HS-27A (cell line): ENCODE measurements around the gene CLASP1.

Experiments used
- DNase-seq: peaks from one replicate; pipeline ENCODE4 v3.0.0-alpha.2; 2012; ENCODE audit warnings: low read depth, missing footprints

Gene CLASP1

DNA sequence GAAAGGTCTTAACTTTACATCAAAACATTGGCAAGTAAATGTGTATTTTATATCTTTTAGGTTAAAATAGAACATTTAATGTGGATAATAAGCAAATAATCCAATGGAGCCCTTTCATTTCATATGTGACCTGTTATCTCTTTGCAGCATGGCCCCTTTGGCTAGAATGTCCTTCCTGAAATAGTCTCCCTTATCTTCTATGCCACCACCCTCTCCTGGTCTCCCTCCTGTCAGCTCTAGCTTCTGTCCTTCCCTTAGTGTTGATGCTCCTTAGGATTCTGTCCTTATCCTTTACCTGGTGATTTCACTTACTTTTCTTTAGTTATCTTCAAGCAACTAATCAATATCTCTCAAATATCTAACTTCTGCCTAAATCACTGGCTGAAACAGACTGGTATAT lies 277.2 kb downstream of the CLASP1 start:
- DNase-seq = no peak

GRCh38 chr2:121368836-121369235 lies 280.4 kb downstream of the CLASP1 start:
- DNase-seq = no peak

GRCh38 chr2:121368155-121368554 lies 281.1 kb downstream of the CLASP1 start:
- DNase-seq = no peak

DNA sequence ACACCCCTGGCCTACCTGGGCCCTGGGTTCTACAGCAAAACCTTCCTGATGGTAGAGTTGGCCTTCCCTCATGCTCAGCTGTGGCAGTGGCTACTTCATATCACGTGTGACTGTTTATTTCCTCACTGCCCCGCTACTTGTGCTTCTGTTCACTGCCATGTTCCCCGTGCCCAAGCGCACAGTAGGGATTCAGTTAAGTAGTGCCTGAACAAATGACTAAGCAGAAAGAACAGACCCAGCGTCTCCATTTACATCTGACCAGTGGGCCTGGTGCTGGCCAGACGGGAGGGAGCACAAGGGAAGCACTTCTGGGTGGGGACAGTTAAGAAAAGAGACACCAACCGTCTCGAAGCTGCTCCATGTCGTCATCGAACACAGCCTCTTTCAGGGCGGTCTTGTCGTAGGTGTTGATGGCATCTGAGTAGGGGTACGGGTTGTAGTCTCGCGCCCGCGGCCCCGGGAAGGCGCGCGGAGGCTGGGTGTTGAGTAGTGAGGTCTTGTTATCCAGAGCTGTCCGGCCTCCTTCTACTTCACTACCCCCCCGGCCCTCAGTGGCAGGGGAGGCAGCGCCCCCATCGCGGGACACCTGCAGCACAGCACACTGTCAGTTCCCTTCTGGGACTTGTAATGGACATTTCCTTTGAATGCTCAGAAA lies 281.9 kb downstream of the CLASP1 start:
- DNase-seq = no peak

GRCh38 chr2:121366040-121366439 lies 283.2 kb downstream of the CLASP1 start:
- DNase-seq = no peak

DNA sequence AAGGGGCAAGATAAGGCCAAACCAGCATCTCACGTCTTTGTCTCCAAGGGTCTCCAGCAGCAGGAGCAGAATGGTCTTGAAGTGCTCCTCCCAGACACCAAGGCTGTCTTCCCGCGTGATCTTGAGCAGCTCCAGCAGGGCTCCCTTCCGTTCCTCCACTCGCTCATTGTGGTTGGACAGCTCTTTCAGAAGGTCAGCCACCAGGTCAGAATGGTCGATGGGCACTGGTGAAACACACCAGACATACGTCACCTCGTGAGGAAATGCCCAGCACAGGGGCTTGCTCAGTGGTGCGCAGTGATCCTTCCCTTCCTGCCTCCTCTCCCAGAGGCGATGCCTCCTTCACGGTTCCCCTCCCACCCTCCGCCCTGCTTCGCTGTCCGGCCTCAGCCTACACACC lies 284.2 kb downstream of the CLASP1 start:
- DNase-seq = no peak

GRCh38 chr2:121363632-121364420 lies 285.4 kb downstream of the CLASP1 start:
- peak; percentile 56 for DNase-seq

DNA sequence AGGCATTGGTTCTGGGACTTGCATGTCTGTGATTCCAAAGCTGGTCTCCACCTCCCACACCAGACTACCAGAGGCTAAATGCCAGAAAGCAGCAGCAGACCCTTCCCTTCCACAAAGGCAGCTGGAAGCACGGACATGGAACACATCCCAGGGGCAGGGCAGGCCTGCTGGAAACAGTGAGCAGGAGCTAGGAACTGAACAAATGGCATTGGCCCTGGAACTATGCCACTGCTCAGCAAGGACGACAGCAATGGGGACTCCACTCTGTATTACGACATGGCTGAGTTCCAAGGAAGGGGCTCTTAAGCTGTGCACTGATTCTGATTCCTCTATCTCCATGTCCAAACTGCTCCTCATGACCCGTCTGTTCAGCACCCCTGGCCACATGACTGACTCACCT lies 286.5 kb downstream of the CLASP1 start:
- no peak for DNase-seq

DNA sequence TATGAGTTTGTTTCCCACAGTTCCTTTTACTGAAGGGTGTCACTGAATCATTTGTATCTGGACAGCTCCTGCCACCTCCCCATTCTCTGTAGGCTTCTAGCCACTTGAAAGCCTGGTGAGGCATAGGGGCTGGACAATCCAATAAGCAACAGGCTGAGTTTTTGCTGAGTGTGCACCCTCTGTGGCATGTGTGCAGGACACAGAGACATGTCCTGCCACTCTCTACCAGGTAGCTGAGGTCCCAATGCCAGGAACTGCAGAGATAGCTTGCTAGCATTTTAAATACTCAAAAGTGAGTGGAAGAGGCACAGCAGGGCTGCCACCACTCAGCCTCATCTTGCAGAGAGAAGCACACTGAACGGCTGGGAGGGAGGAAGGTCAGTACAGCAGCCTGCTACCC lies 287.0 kb downstream of the CLASP1 start:
- no peak for DNase-seq

- DNase-seq = peak; percentile 88
Observed at GRCh38 chr2:121360566-121361300, 288.5 kb downstream of the CLASP1 start.

GRCh38 chr2:121359716-121360565 lies 289.3 kb downstream of the CLASP1 start:
- no peak for DNase-seq

DNA sequence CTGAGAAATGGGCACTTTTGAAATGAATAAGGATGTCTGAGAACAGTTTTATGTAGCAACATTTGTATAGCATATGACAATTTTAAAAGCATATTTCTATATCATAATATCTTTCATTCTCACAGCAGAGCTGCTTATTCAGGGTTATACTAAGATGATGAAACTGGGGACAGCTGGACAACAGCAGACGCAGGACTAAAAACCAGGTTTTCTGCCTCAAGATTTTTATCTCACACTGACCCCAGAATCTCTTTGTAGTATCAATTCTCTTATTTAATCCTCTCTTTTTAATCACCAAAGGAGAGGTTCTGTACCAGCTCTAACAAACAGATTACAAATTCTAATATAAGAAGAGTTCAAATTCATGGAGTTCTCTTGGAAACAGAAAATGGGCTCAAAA lies 290.1 kb downstream of the CLASP1 start:
- DNase-seq = no peak

GRCh38 chr2:121358291-121358690 lies 291.0 kb downstream of the CLASP1 start:
- no peak for DNase-seq

DNA sequence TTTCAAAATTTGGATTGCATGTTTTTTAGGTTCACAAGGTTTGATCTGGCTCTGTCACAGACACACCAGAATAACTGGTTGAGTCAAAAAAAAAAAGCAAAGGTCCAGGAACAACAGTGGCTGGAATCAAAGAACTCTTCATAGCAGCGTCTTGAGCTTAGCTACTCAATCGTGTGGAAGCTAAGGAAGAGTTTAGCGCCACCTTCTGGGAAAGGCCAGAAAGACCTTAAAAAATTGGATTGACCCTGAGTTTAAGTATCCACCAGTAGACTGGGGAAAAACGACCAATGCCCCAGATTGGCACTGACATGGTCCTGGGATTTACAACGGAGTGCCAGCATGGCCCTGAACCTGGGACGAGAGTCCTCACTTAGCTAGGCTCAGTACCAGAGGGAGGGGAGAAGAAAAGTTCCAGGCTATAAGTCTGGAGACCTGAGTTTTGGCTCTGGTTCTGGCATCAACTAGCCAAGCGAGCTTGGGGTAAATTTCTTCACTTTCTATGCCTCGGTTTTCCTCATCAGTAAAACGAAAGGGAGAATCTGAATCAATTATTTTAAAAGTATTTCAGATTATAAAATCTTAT lies 293.1 kb downstream of the CLASP1 start:
- peak; percentile 48 for DNase-seq

- DNase-seq = no peak
Observed at GRCh38 chr2:121355488-121355887, 293.8 kb downstream of the CLASP1 start.

GRCh38 chr2:121351521-121352318 lies 297.5 kb downstream of the CLASP1 start:
- no peak for DNase-seq

DNA sequence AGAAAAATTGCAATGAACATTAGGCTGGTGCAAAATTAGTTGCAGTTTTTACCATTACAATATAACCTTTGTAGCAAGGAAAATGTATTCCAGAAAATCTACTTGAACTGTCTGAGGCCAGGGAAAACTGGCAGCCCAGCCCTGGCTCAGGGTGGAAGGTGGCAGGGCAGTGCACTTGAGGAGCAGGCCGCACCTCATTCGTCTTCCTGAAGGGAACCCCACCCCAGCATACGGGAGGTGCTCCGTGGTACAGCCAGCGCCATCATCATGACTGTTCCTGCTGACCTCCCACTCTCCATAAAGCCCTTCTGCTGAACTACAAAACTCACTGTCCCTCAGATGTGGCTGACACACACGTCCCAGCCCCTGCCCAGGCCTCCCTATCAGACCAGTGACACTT lies 298.4 kb downstream of the CLASP1 start:
- no peak for DNase-seq

DNA sequence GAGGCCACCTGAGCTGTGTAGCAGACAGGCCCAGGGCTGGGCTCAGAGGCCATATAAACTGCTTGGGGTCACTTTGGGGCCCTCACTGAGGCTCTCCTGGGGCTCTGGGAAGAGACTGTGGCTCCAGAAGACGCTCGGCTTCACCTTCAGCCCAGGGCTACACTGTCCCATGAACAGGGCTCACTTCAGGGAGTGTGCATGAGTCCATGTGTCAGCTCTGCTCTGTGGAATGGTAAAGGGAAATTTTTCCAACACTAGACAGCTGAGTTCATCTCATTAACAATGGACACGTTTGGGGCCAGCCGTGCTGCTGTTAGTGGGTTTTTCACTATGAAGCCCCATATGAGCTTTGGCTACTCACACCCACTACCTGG lies 298.9 kb downstream of the CLASP1 start:
- no peak for DNase-seq

- DNase-seq = no peak
Observed at GRCh38 chr2:121349721-121350401, 299.4 kb downstream of the CLASP1 start.

DNA sequence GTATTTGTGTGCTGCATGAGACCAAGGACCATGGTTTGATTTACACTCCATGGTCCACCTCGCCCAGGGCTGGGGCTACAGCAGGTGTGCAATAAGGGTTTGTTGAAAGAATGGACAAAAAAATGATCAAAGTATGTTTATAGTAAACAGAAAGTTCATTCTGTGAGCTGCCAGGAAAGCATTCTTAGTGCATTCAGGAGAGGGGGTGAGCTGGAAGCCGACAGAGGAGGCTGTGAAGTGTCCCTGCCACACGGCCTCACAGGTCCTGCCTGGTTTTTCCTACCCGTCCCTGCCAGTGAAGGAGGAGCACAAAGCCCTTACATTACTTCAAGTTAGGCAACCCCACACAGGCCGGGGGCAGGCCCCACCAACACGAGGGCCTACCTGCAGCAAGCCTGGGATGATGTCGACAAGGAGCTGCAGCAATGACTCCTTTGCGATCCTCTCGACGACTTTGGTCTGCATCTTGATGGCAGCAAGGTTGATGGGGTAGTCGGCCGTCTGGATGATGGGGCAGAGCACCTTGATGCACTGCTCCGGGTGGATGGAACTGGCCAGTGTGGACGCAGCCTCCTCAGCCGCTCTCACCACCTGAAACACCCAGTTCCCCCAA lies 301.0 kb downstream of the CLASP1 start:
- no peak for DNase-seq
